Measurements from ENCODE around the gene KIAA0232. TPM values are rescaled to one million over a fixed set of nuclear protein-coding genes. Genes with fewer than 3 reads are reported as not detected.
"Not testable (repeated sequence)": the region's sequence is repeated elsewhere in the genome, so short reads cannot be mapped to it uniquely, and the experiment has no call there.

KIAA0232 gene
- polyA plus RNA-seq, 1 donor from 2014 or later: 57.6 TPM

DNA sequence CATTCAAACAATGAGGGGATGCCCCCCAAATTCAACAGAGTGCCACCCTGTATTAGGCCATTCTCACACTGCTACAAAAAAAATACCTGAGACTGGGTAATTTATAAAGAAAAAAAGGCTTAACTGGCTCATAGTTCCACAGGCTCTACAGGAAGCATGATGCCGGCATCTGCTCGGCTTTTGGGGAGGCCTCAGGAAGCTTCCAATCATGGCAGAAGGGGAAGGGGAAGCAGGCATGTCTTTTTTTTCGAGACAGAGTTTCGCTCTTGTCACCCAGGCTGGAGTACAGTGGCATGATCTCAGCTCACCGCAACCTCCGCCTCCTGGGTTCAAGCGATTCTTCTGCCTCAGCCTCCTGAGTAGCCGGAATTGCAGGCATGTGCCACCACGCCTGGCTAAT is 108.4 kb downstream of the KIAA0232 start:
- not testable (repeated sequence) for H3K4me2 ChIP-seq (ENCODE audit: low read length); H3K9ac ChIP-seq (ENCODE audit: low read length); H3K79me2 ChIP-seq (replicated peaks; ENCODE audit: insufficient read depth, low read length); H3K4me3 ChIP-seq (ENCODE audit: low read length); H3K27ac ChIP-seq (ENCODE audit: low read length); H3K9me2 ChIP-seq (ENCODE audit: insufficient read depth, low read length); H3K27me3 ChIP-seq (ENCODE audit: insufficient read depth, low read depth, low read length); H3F3A ChIP-seq (ENCODE audit: insufficient read depth, low read length, poor library complexity, severe bottlenecking); H3K9me3 ChIP-seq (ENCODE audit: low read length); H2AFZ ChIP-seq (ENCODE audit: low read depth, low read length); H3K36me3 ChIP-seq (ENCODE audit: insufficient read depth, low read length); H4K20me1 ChIP-seq (ENCODE audit: insufficient read depth)

DNA sequence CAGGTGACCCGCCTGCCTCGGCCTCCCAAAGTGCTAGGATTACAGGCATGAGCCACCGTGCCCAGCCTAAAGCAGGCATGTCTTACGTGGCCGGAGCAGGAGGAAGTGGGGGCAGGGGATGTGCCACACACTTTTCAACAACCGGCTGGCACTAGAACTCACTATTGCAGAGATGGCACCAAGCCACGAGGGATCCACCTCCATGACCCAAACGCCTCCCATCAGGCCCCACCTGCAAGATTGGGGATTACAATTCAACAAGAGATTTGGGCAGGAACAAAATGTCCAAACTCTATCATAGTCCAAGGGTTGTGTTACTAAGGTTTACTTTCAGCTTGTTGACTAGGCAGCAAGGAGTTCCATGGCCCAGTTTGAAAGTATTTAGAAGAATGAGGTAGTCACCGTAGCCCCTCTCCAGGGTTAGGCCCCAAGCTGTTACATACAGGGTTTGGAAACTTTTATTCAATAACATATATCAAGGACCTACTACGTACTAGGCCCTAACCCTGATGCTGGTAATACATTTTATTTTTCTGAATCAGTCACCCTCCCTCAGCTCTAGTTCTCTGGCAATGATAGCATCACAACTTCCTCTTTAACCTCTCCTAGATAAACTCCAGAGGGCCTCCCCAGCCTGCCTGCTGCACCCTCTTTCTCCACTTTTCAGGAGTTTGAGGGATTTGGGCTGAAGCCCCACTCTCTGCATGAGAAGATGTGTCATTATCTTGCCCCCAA is 109.1 kb downstream of the KIAA0232 start:
- Histone ChIP-seq H3K36me3 (ENCODE audit: insufficient read depth, low read length) (peaks cover 5% of the 10 kb centered on the region), H3K9ac (ENCODE audit: low read length) (no peak overlapping the region), H3K9me2 (ENCODE audit: insufficient read depth, low read length) (no peaks in the 10 kb centered on the region), H4K20me1 (ENCODE audit: insufficient read depth) (no peaks in the 10 kb centered on the region), H3K79me2 (replicated peaks; ENCODE audit: insufficient read depth, low read length) (no peaks in the 10 kb centered on the region), H3K27me3 (ENCODE audit: insufficient read depth, low read depth, low read length) (no peaks in the 10 kb centered on the region), H3K4me3 (ENCODE audit: low read length) (no peak overlapping the region), H3K4me2 (ENCODE audit: low read length) (no peak overlapping the region), H3K9me3 (ENCODE audit: low read length) (no peaks in the 10 kb centered on the region), H2AFZ (ENCODE audit: low read depth, low read length) (no peak overlapping the region), H3F3A (ENCODE audit: insufficient read depth, low read length, poor library complexity, severe bottlenecking) (no peaks in the 10 kb centered on the region), H3K27ac (ENCODE audit: low read length) (no peak overlapping the region)
- TF ChIP-seq EZH2 (IDR thresholded peaks at IDR 0.05; ENCODE audit: borderline replicate concordance, insufficient read depth, low read length, poor library complexity, severe bottlenecking): no peak
- TF ChIP-seq EP300 (conservative IDR thresholded peaks at IDR 0.05; ENCODE audit: poor library complexity, severe bottlenecking): no peak
- TF ChIP-seq TAF1 (IDR thresholded peaks at IDR 0.05; ENCODE audit: low read depth): no peak
- no peak for TF ChIP-seq MXI1 (conservative IDR thresholded peaks at IDR 0.05; ENCODE audit: poor library complexity, severe bottlenecking)
- TF ChIP-seq, protein P1, sequence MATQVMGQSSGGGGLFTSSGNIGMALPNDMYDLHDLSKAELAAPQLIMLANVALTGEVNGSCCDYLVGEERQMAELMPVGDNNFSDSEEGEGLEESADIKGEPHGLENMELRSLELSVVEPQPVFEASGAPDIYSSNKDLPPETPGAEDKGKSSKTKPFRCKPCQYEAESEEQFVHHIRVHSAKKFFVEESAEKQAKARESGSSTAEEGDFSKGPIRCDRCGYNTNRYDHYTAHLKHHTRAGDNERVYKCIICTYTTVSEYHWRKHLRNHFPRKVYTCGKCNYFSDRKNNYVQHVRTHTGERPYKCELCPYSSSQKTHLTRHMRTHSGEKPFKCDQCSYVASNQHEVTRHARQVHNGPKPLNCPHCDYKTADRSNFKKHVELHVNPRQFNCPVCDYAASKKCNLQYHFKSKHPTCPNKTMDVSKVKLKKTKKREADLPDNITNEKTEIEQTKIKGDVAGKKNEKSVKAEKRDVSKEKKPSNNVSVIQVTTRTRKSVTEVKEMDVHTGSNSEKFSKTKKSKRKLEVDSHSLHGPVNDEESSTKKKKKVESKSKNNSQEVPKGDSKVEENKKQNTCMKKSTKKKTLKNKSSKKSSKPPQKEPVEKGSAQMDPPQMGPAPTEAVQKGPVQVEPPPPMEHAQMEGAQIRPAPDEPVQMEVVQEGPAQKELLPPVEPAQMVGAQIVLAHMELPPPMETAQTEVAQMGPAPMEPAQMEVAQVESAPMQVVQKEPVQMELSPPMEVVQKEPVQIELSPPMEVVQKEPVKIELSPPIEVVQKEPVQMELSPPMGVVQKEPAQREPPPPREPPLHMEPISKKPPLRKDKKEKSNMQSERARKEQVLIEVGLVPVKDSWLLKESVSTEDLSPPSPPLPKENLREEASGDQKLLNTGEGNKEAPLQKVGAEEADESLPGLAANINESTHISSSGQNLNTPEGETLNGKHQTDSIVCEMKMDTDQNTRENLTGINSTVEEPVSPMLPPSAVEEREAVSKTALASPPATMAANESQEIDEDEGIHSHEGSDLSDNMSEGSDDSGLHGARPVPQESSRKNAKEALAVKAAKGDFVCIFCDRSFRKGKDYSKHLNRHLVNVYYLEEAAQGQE (IDR thresholded peaks at IDR 0.05; ENCODE audit: borderline replicate concordance): no peak
- TF ChIP-seq SMC3 (conservative IDR thresholded peaks at IDR 0.05; ENCODE audit: poor library complexity): no peak
- no peak for TF ChIP-seq POLR2AphosphoS5 (IDR thresholded peaks at IDR 0.05)
- TF ChIP-seq, protein P2, sequence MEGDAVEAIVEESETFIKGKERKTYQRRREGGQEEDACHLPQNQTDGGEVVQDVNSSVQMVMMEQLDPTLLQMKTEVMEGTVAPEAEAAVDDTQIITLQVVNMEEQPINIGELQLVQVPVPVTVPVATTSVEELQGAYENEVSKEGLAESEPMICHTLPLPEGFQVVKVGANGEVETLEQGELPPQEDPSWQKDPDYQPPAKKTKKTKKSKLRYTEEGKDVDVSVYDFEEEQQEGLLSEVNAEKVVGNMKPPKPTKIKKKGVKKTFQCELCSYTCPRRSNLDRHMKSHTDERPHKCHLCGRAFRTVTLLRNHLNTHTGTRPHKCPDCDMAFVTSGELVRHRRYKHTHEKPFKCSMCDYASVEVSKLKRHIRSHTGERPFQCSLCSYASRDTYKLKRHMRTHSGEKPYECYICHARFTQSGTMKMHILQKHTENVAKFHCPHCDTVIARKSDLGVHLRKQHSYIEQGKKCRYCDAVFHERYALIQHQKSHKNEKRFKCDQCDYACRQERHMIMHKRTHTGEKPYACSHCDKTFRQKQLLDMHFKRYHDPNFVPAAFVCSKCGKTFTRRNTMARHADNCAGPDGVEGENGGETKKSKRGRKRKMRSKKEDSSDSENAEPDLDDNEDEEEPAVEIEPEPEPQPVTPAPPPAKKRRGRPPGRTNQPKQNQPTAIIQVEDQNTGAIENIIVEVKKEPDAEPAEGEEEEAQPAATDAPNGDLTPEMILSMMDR (IDR thresholded peaks at IDR 0.05; ENCODE audit: poor library complexity, severe bottlenecking): no peak
- TF ChIP-seq RAD21 (conservative IDR thresholded peaks at IDR 0.05): no peak

Measured in neural cell (in vitro differentiated cells).